Keratinocyte (primary cell): ENCODE results near the gene NOS1. TPM values are rescaled to one million over a fixed set of nuclear protein-coding genes. Genes with fewer than 3 reads are reported as not detected.

Source experiments
- DNase-seq: peaks from one replicate; pipeline ENCODE4 v3.0.0-alpha.2; 2011; ENCODE audit warnings: low read depth, missing footprints, low spot score
- FAIRE-seq: peaks from 2 replicates; lab custom pipeline; 2011; peaks lifted over from hg19 to GRCh38; lab: Jason Lieb, UNC
- H2AFZ ChIP-seq: 2 replicates; pipeline ENCODE4 v1.6.0; 2012; ENCODE audit warnings: low read length, control low read depth, inconsistent platforms; ENCODE audit not compliant: control insufficient read depth
- H3K27ac ChIP-seq: 2 replicates; pipeline ENCODE4 v1.5.1; 2011; ENCODE audit warnings: low read length; ENCODE audit not compliant: control insufficient read depth, insufficient read depth
- H3K27me3 ChIP-seq: 3 replicates; pipeline ENCODE4 v1.6.0; 2011; ENCODE audit warnings: low read length; ENCODE audit not compliant: control insufficient read depth, insufficient read depth; ENCODE audit errors: extremely low read depth
- H3K36me3 ChIP-seq, 2 experiments: 2 replicates in 1 of 2; 3 replicates in 1 of 2; pipeline ENCODE4 v1.5.1; 2011; ENCODE audit warnings: low read length in 2 of 2, mild to moderate bottlenecking in 1 of 2; ENCODE audit not compliant: control insufficient read depth in 2 of 2, insufficient read depth in 2 of 2; ENCODE audit errors: extremely low read depth in 1 of 2
- H3K4me1 ChIP-seq: 3 replicates; pipeline ENCODE4 v1.5.1; 2011; ENCODE audit warnings: low read length; ENCODE audit not compliant: control insufficient read depth, insufficient read depth; ENCODE audit errors: extremely low read depth
- H3K4me2 ChIP-seq: 3 replicates; pipeline ENCODE4 v1.6.0; 2011; ENCODE audit warnings: low read depth, low read length; ENCODE audit not compliant: control insufficient read depth, insufficient read depth; ENCODE audit errors: extremely low read depth
- H3K4me3 ChIP-seq, 3 experiments: fragments of 200-600 bp in 1 of 3; sonication (generic) in 1 of 3; 2 replicates in 2 of 3; 3 replicates in 1 of 3; pipeline ENCODE4 v1.5.1; 2011 to 2016; ENCODE audit warnings: low read length in 3 of 3, mild to moderate bottlenecking in 3 of 3, control low read depth in 2 of 3, inconsistent platforms in 1 of 3, low read depth in 1 of 3, mixed read lengths in 1 of 3, mixed run types in 1 of 3, moderate library complexity in 1 of 3; ENCODE audit not compliant: control insufficient read depth in 2 of 3, insufficient read depth in 2 of 3; ENCODE audit errors: extremely low read depth in 1 of 3
- H3K79me2 ChIP-seq: 2 replicates; pipeline ENCODE4 v1.6.0; 2012; ENCODE audit warnings: low read length; ENCODE audit not compliant: control insufficient read depth, insufficient read depth
- H3K9ac ChIP-seq: 3 replicates; pipeline ENCODE4 v1.6.0; 2011; ENCODE audit warnings: low read length; ENCODE audit not compliant: control insufficient read depth, insufficient read depth; ENCODE audit errors: extremely low read depth
- H3K9me1 ChIP-seq: 3 replicates; pipeline ENCODE4 v1.6.0; 2011; ENCODE audit warnings: low read length; ENCODE audit not compliant: control insufficient read depth, insufficient read depth; ENCODE audit errors: extremely low read depth
- H3K9me3 ChIP-seq: 2 replicates; pipeline ENCODE4 v1.5.1; 2012; ENCODE audit warnings: low read depth, low read length; ENCODE audit not compliant: control insufficient read depth
- H4K20me1 ChIP-seq: 3 replicates; pipeline ENCODE4 v1.6.0; 2011; ENCODE audit warnings: low read length; ENCODE audit not compliant: control insufficient read depth, insufficient read depth; ENCODE audit errors: extremely low read depth
- EZH2 ChIP-seq: IDR thresholded peaks from one replicate; pipeline ENCODE4 v1.6.1; 2012; ENCODE audit warnings: inconsistent platforms, mild to moderate bottlenecking, low read length, moderate library complexity
- dilution Hi-C: fragments of 300-500 bp; cut with MboI; formaldehyde crosslinking; loops from one replicate; pipeline ENCODE4 v1.7.0; 2020; ENCODE audit warnings: low sequenced_read_pairs; ENCODE audit not compliant: extremely low pct_ligation_motif_present
- polyA plus RNA-seq, 5 experiments: library from polyadenylated mRNA; depleted of rRNA in 3 of 5; stranded (reverse) in 3 of 5; stranded (forward) in 1 of 5; unstranded in 1 of 5; fragments of >200 nt; gene quantifications; 1 replicate in 1 of 5; 2 replicates in 3 of 5; 3 replicates in 1 of 5; pipeline versions ENCODE4 v1.2.1 to v1.2.3, GENCODE V29; 2011 to 2012; ENCODE audit warnings: missing spikeins in 2 of 5, low read depth in 1 of 5, low replicate concordance in 1 of 5
- TF ChIP-seq, protein P1 (sequence below), 3 experiments: IDR thresholded peaks in 1 of 3; conservative IDR thresholded peaks in 1 of 3; optimal IDR thresholded peaks in 1 of 3; 2 replicates in 2 of 3; 3 replicates in 1 of 3; pipeline versions ENCODE3 to v1.5.1; 2011; ENCODE audit warnings: low read length in 3 of 3, mild to moderate bottlenecking in 3 of 3, moderate library complexity in 2 of 3, control low read depth in 1 of 3, inconsistent platforms in 1 of 3; ENCODE audit not compliant: insufficient read depth in 2 of 3; ENCODE audit errors: extremely low read depth in 1 of 3

Gene NOS1
- polyA plus RNA-seq, 1 donor (not counting 4 experiments of a cell fraction or from before 2014, with no cell fraction given), result 5.6 TPM

DNA sequence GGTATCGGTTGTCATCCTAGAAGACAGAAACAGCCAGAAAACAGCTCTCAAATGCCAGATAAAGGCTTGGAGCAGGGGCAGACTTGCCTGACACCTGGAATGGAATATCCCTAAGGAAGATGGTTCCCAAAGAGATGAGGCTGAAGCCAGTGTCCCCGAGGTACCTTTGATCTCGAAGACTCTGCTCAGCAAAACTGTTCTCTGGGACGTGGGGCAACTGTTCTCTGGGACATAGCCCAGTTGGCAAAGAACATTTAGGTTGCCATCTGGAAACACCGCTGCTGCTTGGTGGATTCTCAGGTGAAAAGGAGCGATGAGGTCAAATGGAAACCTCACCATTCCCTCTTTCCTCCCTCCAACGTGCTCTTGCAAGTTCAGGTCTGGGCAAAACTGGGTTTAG, 143.3 kb downstream of the NOS1 start:
- Histone ChIP-seq H3K4me3 (no peak overlapping the region), H2AFZ (no peak overlapping the region), H3K79me2 (no peaks in the 10 kb centered on the region), H3K9ac (no peak overlapping the region), H4K20me1 (no peaks in the 10 kb centered on the region), H3K9me1 (no peaks in the 10 kb centered on the region), H3K4me1 (no peaks in the 10 kb centered on the region), H3K27me3 (no peaks in the 10 kb centered on the region), H3K9me3 (no peaks in the 10 kb centered on the region), H3K27ac (no peak overlapping the region), H3K4me2 (no peak overlapping the region), H3K36me3 (peaks cover 6 to 28% of the 10 kb centered on the region in 2 experiments)
- no peak for DNase-seq
- TF ChIP-seq EZH2, result no peak
- TF ChIP-seq, protein P1, sequence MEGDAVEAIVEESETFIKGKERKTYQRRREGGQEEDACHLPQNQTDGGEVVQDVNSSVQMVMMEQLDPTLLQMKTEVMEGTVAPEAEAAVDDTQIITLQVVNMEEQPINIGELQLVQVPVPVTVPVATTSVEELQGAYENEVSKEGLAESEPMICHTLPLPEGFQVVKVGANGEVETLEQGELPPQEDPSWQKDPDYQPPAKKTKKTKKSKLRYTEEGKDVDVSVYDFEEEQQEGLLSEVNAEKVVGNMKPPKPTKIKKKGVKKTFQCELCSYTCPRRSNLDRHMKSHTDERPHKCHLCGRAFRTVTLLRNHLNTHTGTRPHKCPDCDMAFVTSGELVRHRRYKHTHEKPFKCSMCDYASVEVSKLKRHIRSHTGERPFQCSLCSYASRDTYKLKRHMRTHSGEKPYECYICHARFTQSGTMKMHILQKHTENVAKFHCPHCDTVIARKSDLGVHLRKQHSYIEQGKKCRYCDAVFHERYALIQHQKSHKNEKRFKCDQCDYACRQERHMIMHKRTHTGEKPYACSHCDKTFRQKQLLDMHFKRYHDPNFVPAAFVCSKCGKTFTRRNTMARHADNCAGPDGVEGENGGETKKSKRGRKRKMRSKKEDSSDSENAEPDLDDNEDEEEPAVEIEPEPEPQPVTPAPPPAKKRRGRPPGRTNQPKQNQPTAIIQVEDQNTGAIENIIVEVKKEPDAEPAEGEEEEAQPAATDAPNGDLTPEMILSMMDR (optimal IDR thresholded peaks at IDR 0.05 in 1 of 3, IDR thresholded peaks at IDR 0.05 in 1 of 3, conservative IDR thresholded peaks at IDR 0.05 in 1 of 3; ENCODE audit: extremely low read depth in 1 of 3, insufficient read depth in 2 of 3, low read length in 3 of 3), result no peak
- dilution Hi-C loops, result no loop called here
- no peak for FAIRE-seq

DNA sequence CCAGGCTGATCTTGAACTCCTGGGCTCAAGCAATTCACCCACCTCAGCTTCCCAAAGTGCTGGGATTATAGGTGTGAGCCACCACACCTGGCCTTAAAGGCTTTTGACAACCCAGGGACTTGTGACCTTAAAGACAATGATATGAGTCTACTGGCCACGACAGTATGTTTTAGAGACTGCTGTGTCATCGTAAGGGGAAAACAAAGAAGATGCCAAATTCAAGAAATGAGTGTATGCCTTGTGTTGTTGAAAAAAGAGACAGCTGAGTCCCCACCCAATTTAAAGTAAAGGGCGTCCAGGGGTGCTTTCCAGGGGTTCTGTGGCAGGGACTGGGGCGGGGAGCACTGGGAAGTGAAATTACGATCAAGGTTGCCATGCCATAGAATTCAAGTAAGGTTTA, 144.7 kb downstream of the NOS1 start:
- FAIRE-seq (no peak), DNase-seq (no peak)
- TF ChIP-seq, protein P1 (optimal IDR thresholded peaks at IDR 0.05 in 1 of 3, IDR thresholded peaks at IDR 0.05 in 1 of 3, conservative IDR thresholded peaks at IDR 0.05 in 1 of 3; ENCODE audit: extremely low read depth in 1 of 3, insufficient read depth in 2 of 3, low read length in 3 of 3), result no peak
- no peak for TF ChIP-seq EZH2
- no peaks in the 10 kb centered on the region for H3K4me1 ChIP-seq
- H3K27ac ChIP-seq, result no peak overlapping the region
- no peaks in the 10 kb centered on the region for H3K79me2 ChIP-seq
- H4K20me1 ChIP-seq, result no peaks in the 10 kb centered on the region
- H3K4me3 ChIP-seq, result no peak overlapping the region
- H3K9me1 ChIP-seq, result no peaks in the 10 kb centered on the region
- dilution Hi-C loops, result no loop called here
- no peak overlapping the region for H3K9ac ChIP-seq
- no peak overlapping the region for H2AFZ ChIP-seq
- no peaks in the 10 kb centered on the region for H3K9me3 ChIP-seq
- peaks cover 0 to 28% of the 10 kb centered on the region in 2 experiments for H3K36me3 ChIP-seq
- H3K27me3 ChIP-seq, result no peaks in the 10 kb centered on the region
- H3K4me2 ChIP-seq, result no peak overlapping the region
